ENCODE results near the gene GLRX.

Gene GLRX

DNA sequence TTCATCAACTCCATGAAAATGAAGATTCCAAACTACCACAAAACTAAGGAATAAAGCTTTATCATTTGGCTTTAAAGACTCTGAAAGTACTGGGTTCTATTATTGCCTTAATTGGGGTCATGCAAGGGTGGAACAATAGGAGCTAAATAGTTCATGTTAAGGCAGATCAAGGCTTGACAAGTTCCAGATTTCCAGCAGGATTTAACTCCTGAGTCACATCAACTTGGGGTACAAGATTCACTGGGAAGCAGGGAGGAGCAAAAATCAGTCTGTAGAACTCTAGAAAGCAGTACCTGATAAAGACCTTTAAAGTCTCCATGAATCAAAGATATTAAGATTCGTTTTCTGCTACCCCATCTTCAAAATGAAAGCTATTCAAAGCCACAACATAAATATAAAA, 41.9 kb upstream of the GLRX start:
- H2AFZ ChIP-seq (ENCODE audit: low read length), result no peak overlapping the region
- no peak overlapping the region for H3K9ac ChIP-seq (ENCODE audit: low read length)
- H4K20me1 ChIP-seq (ENCODE audit: insufficient read depth, low read length), result no peaks in the 10 kb centered on the region
- no peaks in the 10 kb centered on the region for H3K9me3 ChIP-seq (ENCODE audit: low read length)
- no peaks in the 10 kb centered on the region for H3K36me3 ChIP-seq (ENCODE audit: insufficient read depth, low read length)
- no peak overlapping the region for H3K4me2 ChIP-seq (ENCODE audit: low read length)
- H3K4me1 ChIP-seq (ENCODE audit: insufficient read depth, low read length, severe bottlenecking), result peaks cover 7% of the 10 kb centered on the region
- no peak overlapping the region for H3K4me3 ChIP-seq (ENCODE audit: low read depth, low read length, poor library complexity, severe bottlenecking)
- H3K9me2 ChIP-seq (ENCODE audit: low read depth, low read length), result no peaks in the 10 kb centered on the region
- no peaks in the 10 kb centered on the region for H3F3A ChIP-seq (ENCODE audit: insufficient read depth, low read length)
- H3K27me3 ChIP-seq (ENCODE audit: insufficient read depth, low read length), result 0 out of 2 replicates have a peak, but pooled peaks cover 6% of the 10 kb centered on the region
- H3K79me2 ChIP-seq (ENCODE audit: insufficient read depth, low read length), result no peaks in the 10 kb centered on the region
- H3K27ac ChIP-seq (ENCODE audit: low read depth, low read length, poor library complexity, severe bottlenecking), result no peak overlapping the region
- no peak for TF ChIP-seq EZH2 (IDR thresholded peaks at IDR 0.05; ENCODE audit: borderline replicate concordance, low read length)
- TF ChIP-seq, protein P1, sequence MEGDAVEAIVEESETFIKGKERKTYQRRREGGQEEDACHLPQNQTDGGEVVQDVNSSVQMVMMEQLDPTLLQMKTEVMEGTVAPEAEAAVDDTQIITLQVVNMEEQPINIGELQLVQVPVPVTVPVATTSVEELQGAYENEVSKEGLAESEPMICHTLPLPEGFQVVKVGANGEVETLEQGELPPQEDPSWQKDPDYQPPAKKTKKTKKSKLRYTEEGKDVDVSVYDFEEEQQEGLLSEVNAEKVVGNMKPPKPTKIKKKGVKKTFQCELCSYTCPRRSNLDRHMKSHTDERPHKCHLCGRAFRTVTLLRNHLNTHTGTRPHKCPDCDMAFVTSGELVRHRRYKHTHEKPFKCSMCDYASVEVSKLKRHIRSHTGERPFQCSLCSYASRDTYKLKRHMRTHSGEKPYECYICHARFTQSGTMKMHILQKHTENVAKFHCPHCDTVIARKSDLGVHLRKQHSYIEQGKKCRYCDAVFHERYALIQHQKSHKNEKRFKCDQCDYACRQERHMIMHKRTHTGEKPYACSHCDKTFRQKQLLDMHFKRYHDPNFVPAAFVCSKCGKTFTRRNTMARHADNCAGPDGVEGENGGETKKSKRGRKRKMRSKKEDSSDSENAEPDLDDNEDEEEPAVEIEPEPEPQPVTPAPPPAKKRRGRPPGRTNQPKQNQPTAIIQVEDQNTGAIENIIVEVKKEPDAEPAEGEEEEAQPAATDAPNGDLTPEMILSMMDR (IDR thresholded peaks at IDR 0.05; ENCODE audit: low read length), result no peak

- Histone ChIP-seq H3K4me2 (ENCODE audit: low read length) (no peak overlapping the region), H2AFZ (ENCODE audit: low read length) (no peak overlapping the region)
- TF ChIP-seq, protein P1 (IDR thresholded peaks at IDR 0.05; ENCODE audit: low read length), result no peak
- no peak for TF ChIP-seq EZH2 (IDR thresholded peaks at IDR 0.05; ENCODE audit: borderline replicate concordance, low read length)
Observed at GRCh38 chr5:95863383-95863757, 40.8 kb upstream of the GLRX start.

DNA sequence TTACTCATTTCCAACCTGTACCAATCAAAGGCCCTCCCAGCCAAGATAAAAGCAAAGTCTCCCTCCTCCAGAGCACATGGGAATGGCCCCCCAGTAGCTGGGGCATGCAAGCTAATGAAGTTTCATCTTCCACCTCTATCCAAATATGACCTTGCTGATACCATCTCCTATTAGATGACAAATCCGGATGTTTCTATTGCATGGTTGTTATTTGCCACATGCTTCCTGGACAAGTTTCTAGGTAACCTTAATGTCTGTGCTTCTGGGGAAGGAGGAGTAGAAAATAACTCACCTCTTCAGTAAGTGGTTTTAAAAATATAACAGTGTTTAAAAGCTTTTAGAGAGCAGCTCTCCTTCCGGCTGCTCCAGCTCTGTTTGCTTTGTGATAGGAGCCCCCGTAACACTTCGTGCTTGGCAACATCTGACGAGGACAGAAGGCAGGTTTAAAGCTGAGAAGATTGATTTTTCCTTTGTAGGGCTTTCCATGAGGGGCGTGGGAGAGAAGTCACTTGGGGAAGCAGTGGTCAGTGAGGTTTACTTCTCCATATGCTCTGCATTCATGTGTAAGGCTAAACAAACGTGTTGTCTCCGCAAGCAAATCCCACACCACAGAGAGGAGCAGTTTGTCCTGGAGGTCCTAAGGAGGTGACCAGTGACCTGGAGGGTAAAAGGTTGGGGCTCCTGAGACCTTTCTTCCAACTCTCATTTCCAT, 40.3 kb upstream of the GLRX start:
- Histone ChIP-seq H3K27ac (ENCODE audit: low read depth, low read length, poor library complexity, severe bottlenecking) (no peak overlapping the region), H3K9me3 (ENCODE audit: low read length) (no peaks in the 10 kb centered on the region), H3K4me2 (ENCODE audit: low read length) (no peak overlapping the region), H3F3A (ENCODE audit: insufficient read depth, low read length) (no peaks in the 10 kb centered on the region), H3K9me2 (ENCODE audit: low read depth, low read length) (no peaks in the 10 kb centered on the region), H4K20me1 (ENCODE audit: insufficient read depth, low read length) (no peaks in the 10 kb centered on the region), H3K79me2 (ENCODE audit: insufficient read depth, low read length) (no peaks in the 10 kb centered on the region), H3K27me3 (ENCODE audit: insufficient read depth, low read length) (0 out of 2 replicates have a peak, but pooled peaks cover 6% of the 10 kb centered on the region), H2AFZ (ENCODE audit: low read length) (no peak overlapping the region), H3K36me3 (ENCODE audit: insufficient read depth, low read length) (no peaks in the 10 kb centered on the region), H3K4me3 (ENCODE audit: low read depth, low read length, poor library complexity, severe bottlenecking) (no peak overlapping the region), H3K9ac (ENCODE audit: low read length) (no peak overlapping the region), H3K4me1 (ENCODE audit: insufficient read depth, low read length, severe bottlenecking) (peaks cover 10% of the 10 kb centered on the region)
- no peak for TF ChIP-seq EZH2 (IDR thresholded peaks at IDR 0.05; ENCODE audit: borderline replicate concordance, low read length)
- TF ChIP-seq, protein P1 (IDR thresholded peaks at IDR 0.05; ENCODE audit: low read length), result no peak

More at GRCh38 chr5:95863383-95863757, 40.8 kb upstream of the GLRX start:
- Histone ChIP-seq H3K9ac (ENCODE audit: low read length) (no peak overlapping the region), H3K9me3 (ENCODE audit: low read length) (no peaks in the 10 kb centered on the region), H3K27me3 (ENCODE audit: insufficient read depth, low read length) (0 out of 2 replicates have a peak, but pooled peaks cover 6% of the 10 kb centered on the region), H3K27ac (ENCODE audit: low read depth, low read length, poor library complexity, severe bottlenecking) (no peak overlapping the region), H4K20me1 (ENCODE audit: insufficient read depth, low read length) (no peaks in the 10 kb centered on the region), H3K79me2 (ENCODE audit: insufficient read depth, low read length) (no peaks in the 10 kb centered on the region), H3F3A (ENCODE audit: insufficient read depth, low read length) (no peaks in the 10 kb centered on the region), H3K4me1 (ENCODE audit: insufficient read depth, low read length, severe bottlenecking) (peaks cover 10% of the 10 kb centered on the region), H3K36me3 (ENCODE audit: insufficient read depth, low read length) (no peaks in the 10 kb centered on the region), H3K9me2 (ENCODE audit: low read depth, low read length) (no peaks in the 10 kb centered on the region), H3K4me3 (ENCODE audit: low read depth, low read length, poor library complexity, severe bottlenecking) (no peak overlapping the region)
